GM21360 (cell line): ENCODE results near the gene CFAP77.

Experiments
- ATAC-seq: cut with Tn5 transposase; IDR thresholded peaks from one replicate; pipeline ENCODE4 v1.9.1; 2021; ENCODE audit warnings: mild to moderate bottlenecking, moderate library complexity; ENCODE audit not compliant: unreplicated experiment

The CFAP77 gene

DNA sequence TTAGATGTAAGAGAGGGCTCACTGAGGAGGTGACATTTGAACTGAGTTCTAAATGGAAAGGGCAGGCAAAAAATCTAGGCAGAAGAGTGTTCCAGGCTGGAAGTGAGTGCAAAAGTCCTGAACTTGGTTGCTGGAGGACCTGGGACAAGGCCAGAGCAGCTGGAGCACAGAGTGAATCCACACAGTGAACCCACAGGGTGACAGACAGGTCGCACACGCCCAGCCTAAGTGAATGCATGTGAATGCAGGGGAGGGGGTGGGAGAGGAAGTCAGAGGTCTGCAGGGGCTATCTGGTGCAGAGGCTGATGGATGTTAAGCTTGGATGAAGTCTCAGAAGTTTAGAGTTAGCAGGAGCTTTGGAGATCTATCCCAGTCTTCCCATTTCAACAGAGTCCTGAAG is 2.8 kb upstream of the CFAP77 start:
- no peak for ATAC-seq

DNA sequence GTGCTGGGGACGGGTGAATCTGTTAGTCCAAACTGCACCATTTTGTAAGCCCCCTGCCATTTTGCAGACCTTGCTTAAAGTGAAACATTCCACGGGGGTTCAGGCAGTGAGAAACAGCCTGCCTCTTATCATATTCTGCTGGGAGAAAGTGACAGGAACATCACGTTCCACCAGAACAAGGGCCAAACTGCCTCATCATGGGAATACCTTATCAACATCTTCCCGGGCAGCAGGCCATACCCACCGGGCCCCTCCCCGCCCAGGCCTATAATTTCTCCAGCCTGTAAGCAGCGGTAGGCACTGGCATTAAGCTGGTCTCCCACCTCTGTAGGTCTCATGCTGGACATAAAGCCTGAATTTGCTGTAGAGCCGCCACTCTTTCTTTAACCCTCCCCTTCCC is 1.5 kb upstream of the CFAP77 start:
- no peak for ATAC-seq

DNA sequence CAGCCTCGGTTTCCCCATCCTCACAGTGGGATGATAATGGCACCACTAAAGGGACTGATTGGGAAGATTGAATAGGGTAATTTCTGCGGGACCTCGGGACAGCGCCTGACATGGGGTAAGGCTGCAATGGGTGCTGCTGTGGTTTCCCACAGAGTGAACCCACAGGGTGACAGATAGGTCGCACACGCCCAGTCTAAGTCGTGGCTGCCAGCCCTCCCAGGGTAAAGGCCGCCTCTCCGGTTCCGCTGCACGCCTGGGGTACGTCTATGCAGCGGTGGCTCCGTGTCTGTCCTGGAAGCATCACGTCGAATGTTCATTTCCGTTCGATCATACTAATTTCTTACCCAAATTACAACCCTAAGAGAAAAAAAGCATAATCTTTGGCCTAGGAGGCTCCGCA is 631 bp downstream of the CFAP77 start:
- no peak for ATAC-seq

DNA sequence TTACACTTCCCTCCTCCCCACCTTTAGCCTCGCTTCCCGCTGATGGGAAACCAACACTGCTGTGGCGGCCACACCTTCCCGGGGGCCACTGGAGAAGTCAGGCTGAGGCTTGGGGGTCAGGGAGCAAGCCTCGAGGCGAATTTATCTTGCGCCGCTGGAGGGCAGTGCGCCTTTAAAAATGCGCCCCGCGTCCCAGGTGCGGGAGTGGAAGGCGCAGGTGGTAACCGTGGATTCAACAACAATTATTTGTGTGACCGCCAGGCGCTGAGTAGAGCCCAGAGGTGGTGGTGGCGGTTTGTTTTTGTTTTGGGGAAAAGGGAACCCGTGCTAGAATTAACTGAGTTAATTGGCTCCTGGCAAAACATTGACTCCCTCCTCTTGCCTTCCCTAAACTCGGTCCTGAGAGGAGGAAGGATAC is 1.1 kb downstream of the CFAP77 start:
- no peak for ATAC-seq

DNA sequence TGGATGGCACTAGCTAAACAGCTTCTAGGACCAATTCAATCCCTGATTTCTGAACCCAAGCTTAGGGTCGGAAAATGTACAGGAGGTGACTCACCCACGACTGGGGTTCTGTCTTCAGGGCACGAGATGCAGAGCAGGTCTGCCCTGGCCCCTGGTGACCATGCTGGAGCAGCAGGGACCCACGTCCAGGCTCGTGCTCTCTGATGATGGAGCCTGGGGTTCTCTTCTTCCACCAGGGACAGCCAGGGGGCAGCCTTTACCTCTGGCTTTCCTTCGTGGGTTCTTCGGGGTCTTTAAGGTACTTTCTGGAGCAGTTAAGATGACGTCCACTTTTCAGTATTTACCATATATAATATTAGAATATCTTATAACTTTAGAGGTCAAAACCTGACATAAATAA is 2.1 kb downstream of the CFAP77 start:
- ATAC-seq, result no peak

DNA sequence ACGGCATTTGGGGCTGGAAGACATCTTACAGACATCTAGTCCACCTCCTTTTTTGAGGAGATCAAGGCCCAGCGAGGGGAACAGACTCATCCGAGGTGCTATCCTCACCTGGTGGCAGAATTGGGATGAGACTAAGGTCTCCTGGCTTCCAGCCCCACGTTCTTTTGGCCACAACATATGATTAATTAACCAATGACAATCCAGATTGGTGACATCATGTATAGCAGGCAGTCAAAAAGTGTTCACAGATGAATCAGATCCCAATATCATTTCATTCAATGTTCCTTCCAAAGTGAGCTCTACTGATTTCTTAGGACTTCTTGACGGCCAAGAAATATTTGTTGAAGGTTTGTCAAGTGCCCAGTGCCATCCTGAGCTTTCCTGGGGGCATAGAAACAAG is 3.9 kb downstream of the CFAP77 start:
- no peak for ATAC-seq

DNA sequence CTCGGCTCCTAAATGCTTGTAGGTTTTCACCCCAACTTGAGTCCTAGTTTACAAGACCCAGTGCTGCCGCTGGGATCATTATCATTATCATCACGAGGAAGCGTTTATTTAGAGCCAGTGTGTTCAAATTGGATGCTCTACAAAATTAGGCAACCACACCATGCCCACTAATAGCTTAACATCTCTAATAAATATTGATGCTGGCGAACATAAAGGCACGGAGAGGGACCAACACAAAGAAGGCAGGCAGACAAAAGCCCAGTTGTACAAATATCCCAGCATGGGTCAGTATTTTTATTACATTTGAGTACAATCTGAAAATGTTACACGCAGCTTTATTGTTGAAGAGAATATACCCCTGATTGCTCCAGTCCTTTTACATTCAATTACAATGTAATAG is 4.7 kb downstream of the CFAP77 start:
- ATAC-seq, result no peak

DNA sequence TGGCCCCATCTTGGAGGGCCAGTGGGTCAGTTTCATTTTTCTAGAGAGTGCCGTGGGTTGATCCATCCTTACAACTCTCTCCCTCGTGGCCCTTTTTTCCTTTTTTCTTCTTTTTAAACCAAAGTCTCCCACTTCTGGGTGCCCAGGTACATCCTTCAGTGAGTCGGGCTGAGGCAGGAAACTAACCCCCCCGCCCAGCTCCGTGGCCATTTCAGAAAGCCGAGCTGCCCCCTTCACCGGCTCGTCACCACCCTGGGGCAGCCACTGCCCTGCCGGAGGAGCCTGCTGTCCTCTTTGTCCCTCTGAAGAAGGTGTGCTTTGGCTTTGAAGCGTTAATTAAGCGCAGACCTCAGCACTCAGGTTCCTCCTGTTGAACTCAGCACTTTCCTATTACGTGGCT is 5.2 kb downstream of the CFAP77 start:
- ATAC-seq, result no peak

DNA sequence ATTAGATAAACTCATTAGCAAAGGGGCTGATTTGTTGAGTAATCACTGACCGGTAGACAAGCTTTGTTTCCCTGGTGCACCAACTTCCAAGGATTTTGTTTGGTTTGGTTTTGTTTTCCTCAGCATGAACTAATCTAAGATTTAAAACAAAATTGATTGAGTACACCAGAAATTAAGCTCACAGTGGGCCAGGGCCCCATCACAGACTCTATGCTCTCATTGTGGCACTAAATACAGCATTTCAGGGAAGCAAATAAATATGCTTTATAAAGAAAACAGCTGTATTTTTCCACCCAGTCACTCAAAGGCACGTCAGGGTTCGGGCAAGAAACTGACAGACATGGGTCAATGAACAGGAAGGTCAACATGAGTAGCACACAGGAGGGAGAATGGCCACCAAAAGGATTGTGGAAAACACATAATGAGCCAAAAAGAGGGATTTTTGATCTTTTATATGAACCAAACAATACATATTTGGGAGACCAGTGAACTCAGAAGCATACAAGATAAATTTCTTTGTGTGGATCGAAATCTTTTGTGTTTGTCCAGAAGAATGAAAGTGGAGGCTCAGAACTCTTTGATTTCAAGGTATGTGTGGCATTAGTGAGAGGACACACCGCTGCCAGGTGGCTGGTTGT is 8.8 kb downstream of the CFAP77 start:
- no peak for ATAC-seq

DNA sequence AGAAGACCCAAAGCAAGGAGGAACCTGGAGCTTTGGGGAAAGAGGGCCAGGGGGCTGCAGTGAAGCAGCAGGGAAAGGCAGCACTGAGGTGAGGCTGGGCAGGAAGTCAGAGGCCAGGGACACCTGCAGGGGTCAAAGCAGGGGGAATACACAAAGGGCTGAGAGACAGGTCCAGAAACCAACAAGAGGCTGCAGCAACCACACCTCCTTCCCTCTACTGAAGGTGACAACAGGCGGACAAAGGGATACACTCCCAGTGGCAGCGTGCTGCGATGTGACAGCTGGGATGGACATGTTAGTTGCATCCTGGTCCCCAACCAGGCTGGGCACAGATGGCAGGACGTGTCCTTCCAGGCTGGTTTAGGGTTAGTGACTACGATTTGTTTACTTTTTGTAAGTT is 12.6 kb downstream of the CFAP77 start:
- no peak for ATAC-seq

DNA sequence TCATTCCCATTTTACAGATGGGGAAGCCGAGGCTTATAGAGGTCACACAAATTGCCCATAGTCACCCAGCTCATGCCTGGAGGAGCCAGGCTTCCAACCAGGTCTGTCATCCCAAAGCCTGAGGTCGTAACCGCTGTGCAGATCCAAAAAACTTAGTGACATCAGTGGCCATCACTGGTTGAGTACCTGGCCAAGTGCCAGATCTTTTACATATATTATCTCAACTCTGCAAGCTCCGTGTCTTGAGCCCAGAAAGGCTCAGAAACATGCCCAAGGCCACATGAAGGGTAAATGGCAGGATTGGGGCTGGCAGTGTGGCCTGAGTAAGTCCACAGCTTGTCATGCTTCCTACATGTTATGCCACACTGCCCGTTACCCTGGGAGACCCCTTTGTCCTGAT is 13.5 kb downstream of the CFAP77 start:
- ATAC-seq, result no peak

DNA sequence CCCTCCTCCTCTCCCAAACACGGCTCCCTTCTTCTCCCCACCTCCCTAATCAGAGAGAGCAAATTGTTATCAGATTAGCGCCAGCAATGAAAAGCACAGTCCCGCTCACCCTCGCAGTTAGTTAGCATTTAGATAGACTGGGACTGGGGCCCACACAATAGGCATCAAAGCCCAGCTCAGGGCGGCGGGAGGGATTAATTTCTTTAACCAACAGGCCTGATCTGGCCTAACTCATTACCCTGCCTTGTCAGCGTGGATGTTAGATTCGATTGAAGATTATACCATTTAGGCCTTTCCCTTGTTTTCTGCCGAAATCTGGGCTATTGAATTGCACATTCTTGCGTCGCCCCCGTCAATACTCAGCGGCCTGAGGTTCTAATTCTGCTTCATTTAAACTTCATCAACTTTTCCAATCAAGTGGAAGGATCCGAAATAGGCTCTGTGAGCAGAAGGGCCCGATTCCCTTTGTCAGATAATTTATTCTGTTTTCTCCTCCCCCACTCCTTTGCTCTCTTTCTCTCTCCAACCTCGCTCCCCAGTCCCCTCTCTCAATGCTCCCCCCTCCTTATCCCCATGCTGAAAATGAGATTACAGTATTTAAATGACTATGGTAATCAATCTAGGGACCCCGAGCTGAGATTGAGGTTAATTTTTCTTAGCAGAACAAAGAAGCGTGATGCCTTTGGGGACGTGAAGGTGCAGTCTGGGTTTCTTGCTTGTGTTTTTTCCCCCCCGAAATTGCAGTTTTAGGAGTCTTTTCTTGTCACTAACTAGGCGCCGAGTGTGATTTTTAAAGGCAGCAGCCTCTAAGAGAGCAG is 15.1 kb downstream of the CFAP77 start:
- no peak for ATAC-seq

DNA sequence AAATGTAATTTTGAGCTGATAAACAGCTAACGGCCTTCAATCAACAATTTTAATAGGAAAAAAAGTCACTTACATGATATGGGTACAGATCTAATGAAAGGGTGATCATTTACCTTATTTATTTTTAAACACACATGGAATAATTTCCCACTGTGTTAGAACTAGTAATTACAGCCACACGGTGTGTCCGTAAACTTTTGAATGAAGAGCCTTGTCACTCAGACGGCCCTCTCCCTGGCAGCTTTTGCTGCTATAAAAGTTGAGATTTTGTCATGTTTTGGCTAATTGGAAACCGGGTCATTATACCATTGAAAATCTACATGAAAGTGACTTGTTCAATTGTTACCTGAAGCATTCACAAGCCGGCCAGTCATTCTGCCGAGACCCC is 15.7 kb downstream of the CFAP77 start:
- ATAC-seq, result no peak

DNA sequence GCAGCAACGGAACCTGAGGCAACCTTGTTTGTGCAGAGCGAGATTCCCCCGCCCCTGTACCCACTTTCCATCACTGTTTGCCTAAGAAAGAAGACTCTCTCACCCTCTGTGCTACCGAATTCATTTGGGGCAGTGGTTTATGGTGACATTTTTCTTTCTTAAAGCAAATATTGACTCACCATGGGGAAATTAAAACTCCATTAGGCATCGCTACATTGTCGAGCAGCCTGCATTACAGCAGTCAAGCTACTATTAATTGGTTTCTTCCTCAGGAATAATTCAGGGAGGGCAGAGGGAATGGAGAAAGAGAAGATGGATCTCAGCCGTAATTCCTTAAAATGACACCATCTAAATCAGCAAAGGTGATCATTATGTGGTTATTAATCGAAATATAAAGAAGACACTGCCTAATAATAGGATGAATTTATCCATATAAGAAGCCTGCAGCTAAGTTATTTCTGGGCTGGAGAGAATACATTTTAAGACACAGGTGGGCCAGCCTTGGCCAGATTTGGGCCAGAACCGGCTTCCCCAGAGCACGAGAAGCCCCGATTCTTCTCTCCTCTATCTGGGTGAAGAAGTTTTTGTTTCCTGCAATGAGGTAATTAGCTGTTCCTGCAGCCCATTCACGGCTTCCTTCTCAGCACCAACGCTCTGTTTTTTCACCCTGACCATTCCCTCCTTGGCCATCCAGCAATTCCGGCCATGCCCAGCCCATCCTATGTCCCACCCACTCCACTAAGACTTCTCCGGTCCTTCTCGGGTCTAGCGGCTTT is 16.8 kb downstream of the CFAP77 start:
- no peak for ATAC-seq

DNA sequence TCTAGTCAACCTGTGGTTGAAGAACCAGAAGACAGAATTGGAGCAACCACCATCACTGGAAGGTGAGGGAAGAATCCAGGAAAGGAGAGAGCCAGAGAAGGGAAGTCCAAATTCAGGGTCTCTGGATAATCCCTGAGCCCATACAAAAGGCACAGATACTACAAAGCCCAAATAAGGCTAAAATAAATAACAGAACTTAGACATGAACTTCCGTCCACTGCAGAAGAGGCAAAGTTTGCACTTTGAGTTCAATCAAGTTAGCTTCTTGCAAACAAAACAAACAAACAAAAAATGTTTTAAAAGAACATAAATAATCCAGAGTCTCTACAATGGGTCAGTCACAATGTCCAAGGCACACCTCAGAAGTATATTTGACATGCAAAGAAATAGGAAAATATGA is 21.0 kb downstream of the CFAP77 start:
- no peak for ATAC-seq

DNA sequence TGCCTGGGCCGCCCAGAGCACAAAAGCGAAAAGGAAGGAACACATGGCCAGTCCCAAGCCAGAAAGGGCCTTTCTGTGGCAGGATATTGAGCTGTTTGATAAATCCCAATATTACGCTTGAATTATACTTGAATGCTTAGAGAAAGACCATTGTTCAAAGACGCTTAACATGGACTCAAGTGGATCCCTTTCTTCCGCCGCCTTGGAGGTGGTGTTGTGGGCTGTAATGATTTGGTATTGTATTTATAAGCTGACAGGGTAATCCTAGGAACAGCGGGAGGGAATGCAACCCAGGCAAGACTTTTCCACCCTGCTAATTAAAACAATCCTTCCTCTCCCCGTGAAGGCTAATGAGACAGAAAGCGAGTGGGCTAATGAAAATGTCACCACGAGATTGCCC is 24.9 kb downstream of the CFAP77 start:
- ATAC-seq, result no peak

DNA sequence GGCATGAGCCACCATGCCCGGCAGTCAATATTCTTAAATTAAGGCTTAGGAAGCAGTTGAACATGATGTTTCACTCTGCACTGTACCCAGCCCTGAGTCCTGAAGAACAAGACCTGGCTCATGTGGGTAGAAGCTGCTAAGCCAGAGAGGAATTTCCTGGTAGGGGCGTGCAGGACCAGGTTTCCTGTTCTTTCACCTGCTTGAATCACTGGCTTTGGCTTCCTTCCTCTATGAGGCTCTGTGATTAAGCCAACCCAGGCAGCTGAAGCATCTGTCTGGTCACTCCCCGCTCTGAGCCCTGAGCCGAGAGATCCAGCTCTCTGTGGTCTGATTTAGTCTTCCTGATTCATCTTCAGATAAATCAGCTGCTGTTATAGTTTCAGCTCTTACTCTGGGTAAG is 29.1 kb downstream of the CFAP77 start:
- ATAC-seq, result no peak

DNA sequence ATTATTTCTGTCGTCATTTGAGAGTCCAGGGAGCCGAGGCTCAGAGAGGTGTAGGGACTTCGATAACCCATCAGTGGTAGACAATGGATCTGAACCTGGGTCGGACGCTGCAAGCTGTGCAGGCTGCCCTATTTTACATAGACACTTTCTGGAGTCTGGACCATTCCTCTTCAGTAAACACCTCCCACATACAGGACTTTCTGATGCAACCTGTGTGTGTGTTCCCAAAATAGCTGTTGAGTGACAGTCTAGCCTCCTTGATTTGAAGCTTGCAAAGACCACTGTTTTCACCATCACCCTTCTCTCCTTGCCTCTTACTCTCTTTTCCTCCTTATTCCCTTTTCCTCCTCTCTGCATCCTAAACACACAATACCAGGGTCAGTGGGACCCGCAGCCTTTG is 30.7 kb downstream of the CFAP77 start:
- ATAC-seq, result no peak

DNA sequence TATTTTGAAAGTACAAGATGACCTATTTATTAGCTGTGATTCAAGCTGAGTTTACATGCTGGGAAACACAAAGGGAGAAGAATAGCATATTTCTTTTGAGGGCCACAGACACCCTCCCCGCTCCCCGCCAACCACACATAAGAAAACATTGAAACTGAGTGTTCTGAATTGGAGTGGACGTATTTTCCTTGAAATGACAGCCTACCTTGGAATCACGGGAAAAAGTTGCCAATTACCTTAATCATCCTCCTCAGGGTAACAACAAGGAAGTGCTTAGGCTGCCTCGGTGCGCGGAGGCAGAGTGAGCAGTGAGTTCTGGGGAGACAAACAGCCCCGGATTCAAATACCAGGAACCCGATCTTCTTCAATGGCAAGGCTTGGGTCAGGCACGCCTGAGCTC is 31.4 kb downstream of the CFAP77 start:
- no peak for ATAC-seq

DNA sequence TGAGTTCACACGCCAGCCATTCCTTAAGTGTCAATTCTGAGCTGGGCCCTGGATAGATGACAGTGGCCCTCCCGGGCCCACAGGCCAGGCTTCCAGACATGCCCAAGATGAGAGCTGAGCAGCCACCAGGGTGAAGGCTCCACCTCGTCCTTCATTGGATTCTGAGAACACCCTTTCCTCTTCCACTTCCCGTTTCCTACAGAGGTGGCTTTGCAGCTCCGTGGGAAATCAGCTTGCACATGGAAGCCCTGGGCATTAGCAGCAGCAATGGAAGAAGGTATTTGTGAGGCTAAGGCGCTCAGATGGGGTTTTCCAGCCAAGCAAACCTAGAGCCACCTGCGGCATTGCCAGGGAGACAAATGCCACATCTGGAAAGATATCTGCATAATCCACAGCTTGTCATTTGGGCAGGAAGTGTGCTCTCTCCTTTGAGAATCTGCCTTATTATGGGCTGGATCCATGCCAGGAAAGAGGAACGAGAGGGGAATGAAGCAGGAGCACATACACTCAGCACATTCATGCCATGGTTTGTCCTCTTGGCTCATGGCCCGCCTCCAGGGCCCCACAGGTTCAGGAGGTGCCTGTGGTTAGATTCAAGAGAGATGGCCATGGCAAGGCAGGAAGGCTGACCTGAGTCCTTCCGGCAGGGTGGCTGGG is 34.1 kb downstream of the CFAP77 start:
- no peak for ATAC-seq

DNA sequence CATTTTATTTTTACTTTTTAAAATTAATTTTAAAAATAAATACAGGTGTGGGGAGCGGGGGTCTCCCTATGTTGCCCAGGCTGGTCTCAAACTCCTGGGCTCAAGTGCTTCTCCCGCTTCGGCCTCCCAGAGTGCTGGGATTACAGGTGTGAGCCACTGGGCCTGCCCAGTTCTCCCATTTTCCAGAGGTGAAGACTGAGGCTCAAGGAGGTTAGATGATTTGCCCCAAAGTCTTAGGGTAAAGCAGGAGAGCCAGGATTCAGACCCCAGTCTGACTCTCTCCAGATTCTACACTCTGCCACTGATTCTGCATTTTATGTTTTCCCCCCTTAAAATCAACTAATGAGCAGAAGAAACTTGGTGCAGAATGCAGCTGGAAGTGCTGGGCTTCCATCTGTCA is 36.9 kb downstream of the CFAP77 start:
- ATAC-seq, result no peak

DNA sequence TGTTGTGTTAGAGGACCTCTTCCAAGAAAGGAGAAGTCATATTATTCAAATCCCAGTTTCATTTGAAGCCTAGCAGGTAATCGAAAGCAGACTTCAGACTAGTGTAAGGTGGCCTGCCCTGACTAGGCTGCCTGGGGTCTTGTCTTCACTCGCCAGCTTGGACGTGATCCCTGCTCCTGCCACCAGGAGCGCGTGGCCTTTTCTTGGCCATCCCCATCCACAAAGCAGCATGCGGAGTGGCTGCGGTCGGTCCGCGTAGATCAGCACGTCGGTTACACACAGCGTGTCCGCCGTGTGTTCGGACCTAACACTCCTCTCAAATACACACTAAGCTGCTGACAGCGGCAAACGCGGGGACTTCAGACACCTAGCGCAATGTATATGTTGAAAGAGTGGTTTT is 37.3 kb downstream of the CFAP77 start:
- ATAC-seq, result no peak
